Stimulated activated naive CD8-positive, alpha-beta T cell treated with anti-CD3 and anti-CD28 coated beads, Interleukin-15, Interleukin-2, amounts not matched to agents 100 ng/mL and 50 ng/mL, for 24 hours (primary cell): ENCODE measurements around the gene HMCN2.

Experiments
- H3K27ac Mint-ChIP-seq: one replicate; pipeline ENCODE4 v1.8.0; 2021; ENCODE audit warnings: mild to moderate bottlenecking, mixed read lengths
- H3K27me3 Mint-ChIP-seq: one replicate; pipeline ENCODE4 v1.8.0; 2021; ENCODE audit warnings: mixed read lengths
- H3K36me3 Mint-ChIP-seq: one replicate; pipeline ENCODE4 v1.8.0; 2021; ENCODE audit warnings: low read depth, mixed read lengths
- H3K4me1 Mint-ChIP-seq: one replicate; pipeline ENCODE4 v1.8.0; 2021; ENCODE audit warnings: low read depth, mixed read lengths
- H3K4me3 Mint-ChIP-seq: one replicate; pipeline ENCODE4 v1.8.0; 2021; ENCODE audit warnings: mild to moderate bottlenecking, mixed read lengths
- H3K9me3 Mint-ChIP-seq: one replicate; pipeline ENCODE4 v1.8.0; 2021; ENCODE audit warnings: mixed read lengths

The HMCN2 gene

GRCh38 chr9:130470269-130470668, 204.7 kb downstream of the HMCN2 start:
- peaks cover 34% of the 10 kb centered on the region for H3K27me3 Mint-ChIP-seq
- H3K36me3 Mint-ChIP-seq = no peaks in the 10 kb centered on the region
- H3K4me1 Mint-ChIP-seq = no peaks in the 10 kb centered on the region

GRCh38 chr9:130470950-130471349, 205.4 kb downstream of the HMCN2 start:
- H3K27ac Mint-ChIP-seq = no peak overlapping the region
- H3K4me1 Mint-ChIP-seq = no peaks in the 10 kb centered on the region
- H3K27me3 Mint-ChIP-seq = peaks cover 34% of the 10 kb centered on the region
- no peaks in the 10 kb centered on the region for H3K9me3 Mint-ChIP-seq
- no peak overlapping the region for H3K4me3 Mint-ChIP-seq
- H3K36me3 Mint-ChIP-seq = no peaks in the 10 kb centered on the region

More at GRCh38 chr9:130470269-130470668, 204.7 kb downstream of the HMCN2 start:
- Mint-ChIP-seq H3K27ac (no peak overlapping the region), H3K9me3 (no peaks in the 10 kb centered on the region), H3K4me3 (no peak overlapping the region)

GRCh38 chr9:130471411-130472183, 206.0 kb downstream of the HMCN2 start:
- Mint-ChIP-seq H3K9me3 (no peaks in the 10 kb centered on the region), H3K27ac (no peak overlapping the region), H3K4me1 (no peaks in the 10 kb centered on the region), H3K4me3 (no peak overlapping the region), H3K27me3 (peaks cover 34% of the 10 kb centered on the region), H3K36me3 (no peaks in the 10 kb centered on the region)

GRCh38 chr9:130472184-130472705, 206.7 kb downstream of the HMCN2 start:
- H3K27ac Mint-ChIP-seq = no peak overlapping the region
- H3K4me1 Mint-ChIP-seq = no peaks in the 10 kb centered on the region
- H3K4me3 Mint-ChIP-seq = no peak overlapping the region
- no peaks in the 10 kb centered on the region for H3K36me3 Mint-ChIP-seq
- no peaks in the 10 kb centered on the region for H3K9me3 Mint-ChIP-seq
- peaks cover 31% of the 10 kb centered on the region for H3K27me3 Mint-ChIP-seq

GRCh38 chr9:130473009-130473408, 207.4 kb downstream of the HMCN2 start:
- H3K4me3 Mint-ChIP-seq = no peak overlapping the region

GRCh38 chr9:130473566-130473965, 208.0 kb downstream of the HMCN2 start:
- no peaks in the 10 kb centered on the region for H3K4me1 Mint-ChIP-seq
- H3K27me3 Mint-ChIP-seq = peaks cover 20% of the 10 kb centered on the region
- no peak overlapping the region for H3K4me3 Mint-ChIP-seq
- no peak overlapping the region for H3K27ac Mint-ChIP-seq
- no peaks in the 10 kb centered on the region for H3K36me3 Mint-ChIP-seq
- no peaks in the 10 kb centered on the region for H3K9me3 Mint-ChIP-seq

More at GRCh38 chr9:130473009-130473408, 207.4 kb downstream of the HMCN2 start:
- no peaks in the 10 kb centered on the region for H3K4me1 Mint-ChIP-seq
- no peak overlapping the region for H3K27ac Mint-ChIP-seq
- H3K36me3 Mint-ChIP-seq = no peaks in the 10 kb centered on the region
- H3K27me3 Mint-ChIP-seq = peaks cover 23% of the 10 kb centered on the region
- no peaks in the 10 kb centered on the region for H3K9me3 Mint-ChIP-seq

GRCh38 chr9:130474106-130474505, 208.5 kb downstream of the HMCN2 start:
- Mint-ChIP-seq H3K36me3 (no peaks in the 10 kb centered on the region), H3K4me1 (no peaks in the 10 kb centered on the region), H3K27ac (no peak overlapping the region), H3K27me3 (peaks cover 17% of the 10 kb centered on the region), H3K4me3 (no peak overlapping the region), H3K9me3 (no peaks in the 10 kb centered on the region)

- H3K27me3 Mint-ChIP-seq = peaks cover 11% of the 10 kb centered on the region
- no peaks in the 10 kb centered on the region for H3K4me1 Mint-ChIP-seq
- no peak overlapping the region for H3K27ac Mint-ChIP-seq
- no peaks in the 10 kb centered on the region for H3K9me3 Mint-ChIP-seq
- no peak overlapping the region for H3K4me3 Mint-ChIP-seq
- no peaks in the 10 kb centered on the region for H3K36me3 Mint-ChIP-seq
Measured at GRCh38 chr9:130476151-130476730, 210.7 kb downstream of the HMCN2 start.

- no peaks in the 10 kb centered on the region for H3K4me1 Mint-ChIP-seq
- no peak overlapping the region for H3K4me3 Mint-ChIP-seq
- H3K27ac Mint-ChIP-seq = no peak overlapping the region
- H3K36me3 Mint-ChIP-seq = no peaks in the 10 kb centered on the region
- H3K27me3 Mint-ChIP-seq = peaks cover 7% of the 10 kb centered on the region
- no peaks in the 10 kb centered on the region for H3K9me3 Mint-ChIP-seq
Measured at GRCh38 chr9:130477564-130477963, 212.0 kb downstream of the HMCN2 start.

GRCh38 chr9:130478152-130478551, 212.6 kb downstream of the HMCN2 start:
- H3K9me3 Mint-ChIP-seq = no peaks in the 10 kb centered on the region
- peaks cover 13% of the 10 kb centered on the region for H3K27me3 Mint-ChIP-seq
- H3K4me3 Mint-ChIP-seq = no peak overlapping the region
- no peak overlapping the region for H3K27ac Mint-ChIP-seq
- H3K4me1 Mint-ChIP-seq = no peaks in the 10 kb centered on the region
- no peaks in the 10 kb centered on the region for H3K36me3 Mint-ChIP-seq

- peaks cover 14% of the 10 kb centered on the region for H3K27me3 Mint-ChIP-seq
- no peak overlapping the region for H3K4me3 Mint-ChIP-seq
- H3K36me3 Mint-ChIP-seq = no peaks in the 10 kb centered on the region
- H3K4me1 Mint-ChIP-seq = no peaks in the 10 kb centered on the region
- no peaks in the 10 kb centered on the region for H3K9me3 Mint-ChIP-seq
- H3K27ac Mint-ChIP-seq = no peak overlapping the region
Measured at GRCh38 chr9:130478736-130479575, 213.4 kb downstream of the HMCN2 start.

- H3K27ac Mint-ChIP-seq = no peak overlapping the region
- H3K4me1 Mint-ChIP-seq = no peaks in the 10 kb centered on the region
- H3K9me3 Mint-ChIP-seq = no peaks in the 10 kb centered on the region
- H3K27me3 Mint-ChIP-seq = peaks cover 13% of the 10 kb centered on the region
- H3K36me3 Mint-ChIP-seq = no peaks in the 10 kb centered on the region
- H3K4me3 Mint-ChIP-seq = no peak overlapping the region
Measured at GRCh38 chr9:130479587-130479986, 214.0 kb downstream of the HMCN2 start.

GRCh38 chr9:130480673-130481072, 215.1 kb downstream of the HMCN2 start:
- Mint-ChIP-seq H3K4me3 (no peak overlapping the region), H3K27me3 (peaks cover 18% of the 10 kb centered on the region), H3K27ac (no peak overlapping the region), H3K36me3 (no peaks in the 10 kb centered on the region), H3K4me1 (no peaks in the 10 kb centered on the region), H3K9me3 (no peaks in the 10 kb centered on the region)

- Mint-ChIP-seq H3K27me3 (peaks cover 21% of the 10 kb centered on the region), H3K27ac (no peak overlapping the region), H3K4me1 (no peaks in the 10 kb centered on the region), H3K36me3 (no peaks in the 10 kb centered on the region), H3K4me3 (no peak overlapping the region), H3K9me3 (no peaks in the 10 kb centered on the region)
Measured at GRCh38 chr9:130482463-130482862, 216.9 kb downstream of the HMCN2 start.
